ENCODE results near the gene FCN1. TPM values are rescaled to one million over a fixed set of nuclear protein-coding genes. Genes with fewer than 3 reads are reported as not detected.

The FCN1 gene
- total RNA-seq, 1 experiment from 2014 or later, result not detected

DNA sequence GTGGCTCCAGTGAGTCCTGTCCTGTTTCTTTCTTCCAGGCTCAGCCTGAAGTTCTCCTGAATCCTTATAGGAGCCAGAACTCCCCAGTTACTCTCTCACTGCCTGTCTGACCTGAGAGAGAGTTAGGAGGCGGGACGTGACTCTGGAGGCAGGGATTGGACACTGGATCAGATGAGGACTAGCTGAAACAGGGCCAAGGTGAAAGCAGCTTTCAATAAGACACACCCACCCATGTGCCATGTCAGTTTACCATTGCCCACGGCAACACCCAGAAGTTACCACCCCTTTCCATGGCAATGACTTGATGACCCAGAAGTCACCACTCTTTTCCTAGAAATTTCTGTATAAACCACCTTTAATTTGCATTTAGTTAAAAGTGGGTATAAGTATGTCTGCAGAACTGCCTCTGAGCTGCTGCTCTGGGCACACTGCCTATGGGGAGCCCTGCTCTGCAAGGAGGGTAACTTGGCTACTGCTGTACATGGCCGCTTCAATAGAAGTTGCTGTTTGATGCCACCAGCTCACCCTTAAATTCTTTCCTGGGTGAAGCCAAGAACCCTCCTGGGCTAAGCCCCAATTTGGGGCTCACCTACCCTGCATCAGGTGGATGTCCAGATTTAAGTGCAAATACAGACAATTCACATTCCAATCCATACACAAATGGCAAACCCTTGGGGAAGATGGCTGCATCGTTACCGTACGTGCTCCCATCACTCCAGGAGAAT lies 23.4 kb downstream of the FCN1 start:
- DNase-seq (ENCODE audit: low read depth), result no peak

DNA sequence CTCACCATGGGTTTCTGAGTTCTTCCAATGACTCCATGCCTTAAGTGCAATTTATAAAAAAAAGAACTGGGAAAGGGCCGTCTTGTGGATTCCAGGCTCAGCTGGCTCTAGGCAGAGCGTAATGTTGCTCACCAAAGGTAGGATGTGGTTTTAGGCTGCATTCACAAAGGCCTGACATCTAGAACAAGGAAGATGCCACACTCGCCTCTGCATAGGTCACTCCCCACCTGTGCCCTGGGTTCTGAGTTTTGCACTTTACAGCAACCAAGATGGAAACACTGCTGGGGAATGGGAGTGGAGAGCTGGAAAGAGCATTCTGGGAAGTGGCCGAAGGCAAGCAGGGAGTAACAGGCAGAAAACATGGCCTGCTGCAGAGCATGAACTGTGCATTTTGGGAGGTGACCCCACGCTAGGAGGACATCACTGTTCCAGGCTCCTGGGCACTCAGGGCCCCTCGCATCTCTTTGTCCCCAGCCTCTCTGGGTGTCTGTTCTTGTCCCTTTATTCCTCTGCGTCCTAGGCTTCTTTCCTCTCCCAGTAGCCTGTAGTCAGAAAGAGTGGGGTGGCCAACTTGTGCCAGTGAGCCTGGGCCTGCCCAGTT lies 24.8 kb downstream of the FCN1 start:
- DNase-seq (ENCODE audit: low read depth), result no peak

DNA sequence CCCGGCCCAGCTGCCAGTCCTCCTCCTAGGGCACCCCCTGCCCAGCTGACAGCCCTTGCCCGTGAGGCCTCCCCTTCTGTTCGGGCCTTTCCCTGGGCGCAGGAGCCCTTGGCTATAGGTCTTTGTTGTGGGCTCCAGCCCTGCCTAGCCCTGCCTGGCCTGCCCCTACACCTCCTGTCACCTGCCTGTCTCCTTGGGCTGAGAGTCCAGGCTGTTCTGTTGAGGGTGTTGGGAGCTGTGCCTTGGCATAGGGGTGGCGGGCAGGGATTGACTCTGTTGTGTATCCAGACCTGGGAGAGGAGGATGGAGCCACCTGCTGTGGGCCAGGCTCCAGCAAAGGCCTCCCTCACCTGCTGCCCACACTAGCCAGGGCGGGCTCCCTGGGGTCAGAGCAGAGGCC lies 25.5 kb downstream of the FCN1 start:
- DNase-seq (ENCODE audit: low read depth), result no peak

DNA sequence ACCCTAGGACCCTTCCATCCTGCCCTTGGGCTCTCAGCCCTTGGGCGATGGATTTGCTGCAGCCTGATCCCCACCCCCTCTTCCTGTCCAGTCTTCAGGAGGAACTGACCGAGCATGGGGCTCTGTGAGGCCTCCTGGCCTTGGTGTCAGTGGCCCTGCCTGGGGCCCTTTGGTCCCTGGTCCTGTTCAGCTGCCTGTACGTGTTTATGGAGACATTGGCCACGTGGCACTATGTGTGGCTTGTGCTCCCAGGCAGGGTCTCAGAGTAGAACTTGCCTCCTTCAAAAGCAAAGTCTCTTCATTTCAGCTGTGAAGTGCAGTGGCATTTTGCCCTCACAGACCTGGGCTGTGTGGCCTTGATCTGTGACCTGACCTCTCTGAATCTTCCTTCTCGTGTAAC lies 26.0 kb downstream of the FCN1 start:
- DNase-seq (ENCODE audit: low read depth), result no peak

DNA sequence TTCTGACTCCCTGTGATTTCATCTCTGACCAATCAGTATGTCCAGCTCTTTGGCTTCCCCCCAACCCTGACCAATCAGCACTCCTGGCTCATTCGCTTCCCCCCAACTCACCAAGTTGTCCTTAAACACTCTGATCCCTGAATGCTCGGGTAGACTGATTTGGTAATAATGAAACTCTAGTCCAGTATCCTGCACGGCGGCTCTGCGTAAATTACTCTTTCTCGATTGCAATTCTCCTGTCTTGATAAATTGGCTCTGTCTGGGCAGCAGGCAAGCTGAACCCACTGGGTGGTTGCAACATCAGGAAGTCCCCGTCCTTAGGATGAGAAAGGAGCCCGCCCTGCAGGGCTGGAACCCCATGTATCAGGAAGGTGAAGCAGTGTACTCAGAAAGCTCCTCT lies 26.7 kb downstream of the FCN1 start:
- DNase-seq (ENCODE audit: low read depth), result no peak

DNA sequence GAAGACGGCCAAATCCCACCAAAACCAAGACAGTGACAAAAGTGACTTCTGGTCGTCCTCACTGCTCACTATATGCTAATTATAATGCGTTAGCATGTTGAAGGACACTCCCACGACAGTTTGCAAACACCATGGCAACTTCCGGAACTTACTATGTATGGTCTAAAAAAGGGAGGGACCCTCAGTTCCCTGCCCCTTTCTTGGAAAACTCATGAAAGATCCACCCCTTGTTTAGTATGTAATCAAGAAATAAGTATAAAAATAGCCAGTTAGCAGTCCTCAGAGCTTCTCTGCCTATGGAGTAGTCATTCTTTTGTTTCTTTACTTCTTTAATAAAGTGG lies 27.6 kb downstream of the FCN1 start:
- DNase-seq (ENCODE audit: low read depth), result no peak

DNA sequence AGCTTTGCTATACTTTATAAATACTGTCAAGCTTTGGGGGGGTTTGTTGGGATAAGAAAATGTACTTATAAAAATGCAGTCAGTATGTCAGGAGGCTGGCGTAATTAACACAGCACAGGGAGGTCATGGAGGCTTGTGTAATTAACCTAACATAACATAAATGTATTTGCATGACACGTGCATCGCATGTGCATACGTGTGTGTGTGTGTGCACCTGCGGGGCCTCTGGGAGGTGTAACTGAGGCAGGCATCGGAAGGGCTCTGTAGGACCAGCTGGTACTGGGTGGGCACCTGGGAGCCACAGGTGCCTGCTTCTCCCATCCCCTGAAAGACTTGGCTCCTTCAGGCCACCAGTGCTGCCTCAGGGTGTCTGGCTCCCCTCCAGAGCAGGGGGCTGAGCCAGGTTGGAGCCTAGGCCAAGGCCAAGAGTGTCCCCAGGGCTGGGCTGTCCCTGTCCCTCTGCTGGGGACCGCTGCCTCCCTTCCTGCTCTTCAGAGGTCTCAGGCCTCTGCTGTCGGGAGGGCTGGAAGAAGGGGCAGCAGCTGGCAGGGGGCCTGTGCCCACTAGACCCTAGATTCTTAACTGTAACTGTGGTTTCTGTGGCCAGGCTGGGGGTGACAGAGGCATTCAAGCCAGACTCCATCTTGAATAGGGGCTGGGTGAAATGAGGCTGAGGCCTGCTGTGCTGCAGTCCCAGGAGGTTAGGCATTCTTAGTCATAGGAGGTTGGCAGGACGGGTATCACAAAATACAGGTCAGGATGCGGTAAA lies 28.1 kb downstream of the FCN1 start:
- no peak for DNase-seq (ENCODE audit: low read depth)

DNA sequence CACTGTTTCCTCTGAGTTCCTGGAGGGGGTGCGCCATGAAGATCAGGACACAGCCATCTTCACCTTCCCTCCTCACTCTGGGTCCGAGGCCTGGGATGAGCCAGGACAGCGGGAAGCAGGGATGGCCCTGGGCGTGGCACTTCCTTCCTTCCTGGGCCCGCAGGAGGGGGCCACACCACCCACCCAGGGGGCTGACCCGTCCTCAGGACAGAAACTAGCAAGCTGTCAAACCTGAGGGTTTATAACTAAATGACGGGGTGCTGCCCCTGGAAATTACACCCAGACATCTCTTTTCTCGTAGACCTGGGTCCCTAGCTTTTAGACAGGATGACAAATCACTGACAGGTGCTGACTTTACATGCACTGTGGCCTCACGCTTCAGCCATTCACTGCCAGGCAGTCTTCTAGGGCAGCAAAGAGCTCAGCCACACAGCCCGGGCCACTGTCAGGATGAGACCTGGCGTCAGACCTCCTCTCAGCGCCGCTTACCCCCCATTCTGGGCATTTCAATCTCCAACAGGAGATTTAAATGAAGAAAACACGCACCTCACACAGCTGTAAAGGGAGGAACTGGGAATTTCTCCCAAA lies 29.0 kb downstream of the FCN1 start:
- DNase-seq (ENCODE audit: low read depth), result no peak

DNA sequence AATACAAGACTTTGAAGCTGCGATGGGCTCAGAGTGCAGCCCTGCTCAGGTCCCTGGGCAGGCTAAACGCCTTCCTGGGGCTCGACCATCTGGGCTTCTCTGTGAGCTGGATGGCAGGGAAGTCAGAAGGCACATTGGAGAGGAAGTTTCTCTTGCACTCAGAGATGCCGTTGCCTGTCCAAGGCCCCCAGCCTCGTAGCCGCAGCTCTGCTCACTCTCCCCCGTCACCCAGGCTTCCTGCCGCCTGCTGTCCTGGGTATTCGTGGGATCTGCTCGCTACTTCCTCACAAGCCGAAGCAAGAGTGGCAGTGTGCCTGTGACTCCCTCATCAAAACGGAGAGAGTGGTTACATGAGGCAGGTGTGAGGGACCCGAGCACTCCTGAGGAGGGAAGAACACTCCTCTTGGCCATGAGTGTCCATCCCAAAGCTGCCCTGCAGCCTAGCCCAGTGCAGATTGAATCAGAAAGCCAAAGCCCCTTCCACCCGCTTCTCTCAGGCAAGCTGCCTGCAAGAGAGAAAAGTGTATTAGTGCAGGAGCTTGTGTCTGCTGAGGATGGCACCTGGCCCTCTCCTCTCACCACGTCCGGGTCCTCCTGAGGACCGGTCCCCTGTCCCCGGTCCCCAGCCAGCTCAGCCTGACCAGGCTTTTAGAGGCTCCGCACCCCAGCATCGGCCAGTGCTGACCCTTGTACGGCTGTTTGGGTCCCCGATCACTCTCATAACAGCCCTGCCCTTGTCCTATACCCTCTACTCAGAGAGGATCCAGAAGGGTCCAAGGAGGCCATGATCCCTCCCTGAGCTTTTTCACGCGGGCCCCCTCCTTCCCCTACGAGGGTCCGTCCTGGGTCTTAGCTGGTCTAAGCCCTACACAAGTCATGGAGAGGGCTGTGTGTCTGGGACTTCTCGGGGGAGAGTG lies 29.8 kb downstream of the FCN1 start:
- DNase-seq (ENCODE audit: low read depth), result no peak

DNA sequence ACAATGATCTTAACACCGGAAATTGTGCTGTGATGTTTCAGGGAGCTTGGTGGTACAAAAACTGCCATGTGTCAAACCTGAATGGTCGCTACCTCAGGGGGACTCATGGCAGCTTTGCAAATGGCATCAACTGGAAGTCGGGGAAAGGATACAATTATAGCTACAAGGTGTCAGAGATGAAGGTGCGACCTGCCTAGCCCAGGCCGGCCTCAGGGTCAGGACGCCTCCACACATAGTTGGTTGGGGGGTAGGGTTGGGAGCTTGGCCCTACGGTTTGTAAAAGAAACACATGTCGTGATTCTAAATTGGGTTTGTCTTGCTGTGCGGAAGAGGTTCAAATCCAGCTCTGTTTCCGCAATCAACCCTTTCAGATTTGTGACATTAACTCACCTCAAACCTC lies 30.5 kb downstream of the FCN1 start:
- no peak for DNase-seq (ENCODE audit: low read depth)

DNA sequence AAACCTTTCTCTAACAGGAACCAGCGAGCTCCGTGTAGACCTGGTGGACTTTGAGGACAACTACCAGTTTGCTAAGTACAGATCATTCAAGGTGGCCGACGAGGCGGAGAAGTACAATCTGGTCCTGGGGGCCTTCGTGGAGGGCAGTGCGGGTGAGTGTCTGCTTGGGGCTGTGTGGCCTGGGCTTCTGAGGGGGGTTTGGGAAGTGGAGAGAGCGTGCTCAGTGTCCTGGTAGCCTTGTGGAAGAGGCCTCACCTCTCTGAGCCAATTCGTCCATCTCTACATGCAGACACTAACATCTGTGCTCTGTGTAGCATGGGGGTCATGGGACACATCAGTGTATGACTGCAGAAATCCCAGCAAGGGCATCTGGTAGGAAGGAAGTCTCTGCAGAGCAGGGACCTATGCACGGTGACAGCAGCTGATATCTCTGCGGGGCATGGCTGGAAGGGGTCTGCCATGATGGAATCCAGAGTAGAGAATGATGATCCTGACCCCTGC lies 31.2 kb downstream of the FCN1 start:
- no peak for DNase-seq (ENCODE audit: low read depth)

DNA sequence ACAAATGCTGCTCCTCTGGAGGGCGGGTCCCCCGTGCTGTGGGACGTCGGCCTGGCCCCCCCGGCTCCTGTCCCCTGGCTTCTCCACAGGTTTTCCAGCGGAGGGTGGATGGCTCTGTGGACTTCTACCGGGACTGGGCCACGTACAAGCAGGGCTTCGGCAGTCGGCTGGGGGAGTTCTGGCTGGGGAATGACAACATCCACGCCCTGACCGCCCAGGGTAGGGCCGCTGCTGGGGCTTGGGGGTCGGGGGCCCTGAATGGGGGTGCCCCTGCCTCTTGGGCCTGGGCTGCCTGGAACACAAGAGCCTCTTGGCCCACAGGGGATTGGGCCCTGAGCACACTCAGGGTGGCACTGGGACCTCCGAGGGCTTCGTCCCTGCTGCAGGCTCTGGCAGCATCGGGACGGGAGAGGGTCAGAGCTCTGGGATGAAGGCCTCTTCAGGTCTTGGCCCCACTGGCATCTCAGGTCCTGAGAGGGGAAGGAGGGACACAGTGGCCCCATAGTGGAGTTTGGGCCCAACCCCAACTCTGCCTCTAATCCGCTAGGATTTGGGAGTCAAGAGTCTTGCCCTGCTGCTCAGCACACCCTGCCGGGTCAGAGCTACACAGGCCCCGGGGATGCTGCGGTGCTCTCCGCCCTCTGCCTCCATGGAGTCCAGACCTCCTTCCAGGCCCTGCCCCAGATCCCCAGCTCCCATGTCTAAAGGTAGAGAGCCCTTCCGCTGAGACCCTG lies 31.9 kb downstream of the FCN1 start:
- no peak for DNase-seq (ENCODE audit: low read depth)

DNA sequence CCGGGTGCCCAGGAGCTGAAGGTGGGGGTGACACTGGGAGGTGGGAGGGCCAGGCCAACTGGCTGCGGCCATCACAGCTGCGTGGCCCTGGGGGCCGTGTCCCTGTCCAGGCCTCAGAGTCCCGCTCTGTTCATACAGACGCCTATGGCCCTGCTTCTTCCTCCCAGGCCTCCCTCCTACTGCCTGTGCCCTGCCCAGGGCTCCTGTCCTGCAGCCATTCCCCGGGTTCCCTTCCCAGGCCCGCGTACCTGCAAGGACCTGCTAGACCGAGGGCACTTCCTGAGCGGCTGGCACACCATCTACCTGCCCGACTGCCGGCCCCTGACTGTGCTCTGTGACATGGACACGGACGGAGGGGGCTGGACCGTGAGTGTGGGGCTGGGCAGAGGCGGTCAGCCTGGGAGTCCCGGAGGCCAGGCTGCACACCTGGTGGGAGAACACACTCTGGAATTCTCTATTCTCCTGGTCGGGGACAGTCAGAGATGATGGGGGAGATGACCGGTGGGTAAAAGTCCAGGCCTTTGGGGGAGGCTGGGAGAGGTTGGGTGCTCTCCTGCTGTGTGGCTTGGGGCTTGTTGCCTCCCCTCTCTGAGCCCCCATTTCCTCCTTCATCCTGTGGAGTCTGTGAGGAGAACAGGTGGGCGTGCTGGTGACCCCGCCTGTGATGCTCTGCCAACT lies 32.6 kb downstream of the FCN1 start:
- DNase-seq (ENCODE audit: low read depth), result no peak

DNA sequence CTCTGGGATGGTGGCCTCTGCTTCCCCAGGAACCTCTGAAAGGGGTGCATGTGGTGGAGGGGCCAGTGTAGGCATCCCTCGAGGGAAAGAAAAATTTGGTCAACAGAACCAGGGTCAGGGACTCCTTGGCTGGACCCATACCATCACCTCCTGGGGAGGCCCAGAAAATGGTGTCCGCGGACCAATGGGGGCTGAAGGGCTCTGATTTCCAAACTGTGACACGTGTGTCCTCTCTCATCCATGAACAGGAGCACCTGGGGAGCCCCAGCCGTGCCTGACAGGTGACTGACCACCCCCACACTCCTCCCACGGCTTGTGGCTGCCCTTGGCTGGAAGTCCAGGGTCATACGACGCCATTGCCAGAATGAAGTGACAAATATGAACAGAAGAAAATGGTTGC lies 33.2 kb downstream of the FCN1 start:
- no peak for DNase-seq (ENCODE audit: low read depth)

DNA sequence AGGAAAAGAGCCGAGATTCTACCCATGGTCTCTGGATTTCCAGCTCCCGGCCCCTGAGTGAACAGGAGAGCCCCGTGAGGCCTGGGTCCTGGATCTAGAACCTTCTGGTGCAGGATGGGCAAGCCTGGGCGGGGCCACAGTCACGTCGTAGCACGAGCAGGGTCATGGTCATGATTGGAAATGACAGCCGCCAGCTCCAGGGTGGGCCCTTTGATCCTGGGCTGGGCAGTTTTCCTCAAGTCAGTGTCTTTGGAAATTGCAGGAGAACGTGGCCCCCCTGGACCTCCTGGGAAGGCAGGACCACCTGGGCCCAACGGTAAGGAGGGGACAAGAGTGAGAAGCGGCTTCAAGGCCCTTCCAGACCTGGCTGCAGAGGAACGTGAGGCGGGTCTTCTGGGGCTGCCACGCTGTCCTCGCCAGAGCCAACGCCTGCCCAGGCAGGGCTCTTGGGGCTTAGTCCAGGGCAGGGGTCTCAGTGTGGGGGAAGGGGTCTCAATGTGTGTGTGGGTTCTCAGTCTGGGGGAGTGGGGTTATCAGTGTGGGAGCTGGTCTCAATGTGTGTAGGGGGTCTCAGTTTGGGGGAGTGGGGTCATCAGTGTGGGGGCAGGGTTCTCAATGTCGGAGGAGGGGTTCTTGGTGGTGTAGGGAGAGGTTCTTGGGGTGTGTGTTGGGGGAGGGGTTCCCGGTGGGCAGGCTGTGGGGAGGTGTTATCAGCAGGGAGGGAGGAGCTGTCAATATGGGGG lies 34.5 kb downstream of the FCN1 start:
- DNase-seq (ENCODE audit: low read depth), result no peak

DNA sequence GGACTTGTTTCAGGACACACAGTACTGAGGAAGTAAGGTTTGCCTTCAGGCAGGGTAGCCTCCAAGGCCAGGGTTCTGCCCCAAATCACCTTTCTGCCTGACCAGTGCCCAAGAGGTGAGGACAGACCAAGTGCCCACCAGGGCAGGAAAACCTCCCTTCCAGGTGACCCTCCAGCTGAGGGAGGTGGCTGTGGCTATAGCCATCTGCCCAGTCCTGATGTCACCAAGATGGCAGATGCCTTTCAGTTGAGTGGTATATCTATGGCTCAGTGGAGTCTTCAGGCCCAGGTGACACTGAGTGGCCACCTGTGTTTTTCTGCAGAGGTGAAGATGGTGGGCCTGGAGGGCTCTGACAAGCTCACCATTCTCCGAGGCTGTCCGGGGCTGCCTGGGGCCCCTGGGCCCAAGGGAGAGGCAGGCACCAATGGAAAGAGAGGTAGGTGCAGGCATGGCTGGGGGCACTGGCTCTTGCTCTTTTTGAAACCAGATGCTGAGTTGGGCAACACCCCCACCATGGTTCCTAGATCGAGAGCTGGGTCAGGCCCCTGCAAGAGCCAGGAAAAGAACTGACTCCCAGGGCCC lies 35.4 kb downstream of the FCN1 start:
- DNase-seq (ENCODE audit: low read depth), result no peak

DNA sequence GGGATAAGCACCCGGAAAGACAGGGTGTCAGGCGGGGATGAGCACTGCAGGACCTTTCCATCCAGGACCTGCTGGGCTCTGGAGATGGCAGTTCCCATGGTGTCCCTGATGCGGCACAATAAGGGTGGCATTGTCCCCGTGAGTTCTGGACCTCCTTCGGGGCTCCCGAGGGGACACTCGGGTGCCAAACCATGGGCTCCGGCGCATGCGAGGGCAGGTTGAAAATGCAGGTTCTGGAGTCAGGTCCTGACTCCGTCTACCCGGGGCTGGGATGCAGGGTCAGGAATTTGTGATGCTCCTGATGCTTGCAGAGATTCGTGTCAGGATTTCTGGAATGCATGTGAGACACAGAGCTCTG lies 36.4 kb downstream of the FCN1 start:
- DNase-seq (ENCODE audit: low read depth), result no peak

DNA sequence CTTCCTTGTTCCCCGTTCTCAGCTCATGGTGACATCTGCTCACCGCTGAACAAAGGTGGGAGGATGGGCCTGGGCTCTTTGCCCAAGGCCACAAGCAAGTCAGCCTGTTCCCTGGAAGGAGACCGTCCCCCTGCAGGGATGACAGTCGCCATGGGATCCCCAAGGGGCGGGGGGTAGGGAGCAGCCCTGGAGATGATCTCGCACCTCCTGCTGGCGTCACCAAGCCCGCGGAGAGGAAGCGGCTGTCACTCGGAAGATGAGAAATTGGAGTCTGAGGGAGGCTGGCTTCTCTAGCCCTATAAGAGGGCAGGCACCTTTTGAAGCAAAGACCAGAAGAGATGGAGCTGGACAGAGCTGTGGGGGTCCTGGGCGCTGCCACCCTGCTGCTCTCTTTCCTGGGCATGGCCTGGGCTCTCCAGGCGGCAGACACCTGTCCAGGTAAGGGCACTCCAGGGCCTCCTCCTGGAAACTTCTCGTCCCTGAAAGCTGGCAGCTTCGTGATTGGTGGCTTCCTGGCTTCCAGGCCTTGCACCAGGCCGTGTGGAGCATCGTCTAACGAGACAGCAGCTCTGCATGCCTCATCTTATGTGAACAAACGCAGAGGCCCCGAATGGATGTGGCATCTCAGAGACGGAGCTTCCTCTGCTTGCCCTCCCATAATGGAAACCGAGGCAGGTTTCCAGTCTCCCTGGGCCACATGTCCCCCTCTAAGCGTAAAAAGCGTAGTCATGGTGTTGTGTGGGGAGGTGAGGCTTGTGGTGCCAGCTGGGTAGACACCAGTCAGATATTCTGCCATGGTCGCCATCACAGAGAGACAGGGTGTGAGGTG lies 37.0 kb downstream of the FCN1 start, which contains the start of gene FCN2:
TSS of gene FCN2 (plus strand) at position 327 of the 829 bp plus-strand sequence. CDS start at position 339, 12 bp downstream.
- DNase-seq (ENCODE audit: low read depth), result no peak
